ENCODE data around the gene EDIL3.

DNA sequence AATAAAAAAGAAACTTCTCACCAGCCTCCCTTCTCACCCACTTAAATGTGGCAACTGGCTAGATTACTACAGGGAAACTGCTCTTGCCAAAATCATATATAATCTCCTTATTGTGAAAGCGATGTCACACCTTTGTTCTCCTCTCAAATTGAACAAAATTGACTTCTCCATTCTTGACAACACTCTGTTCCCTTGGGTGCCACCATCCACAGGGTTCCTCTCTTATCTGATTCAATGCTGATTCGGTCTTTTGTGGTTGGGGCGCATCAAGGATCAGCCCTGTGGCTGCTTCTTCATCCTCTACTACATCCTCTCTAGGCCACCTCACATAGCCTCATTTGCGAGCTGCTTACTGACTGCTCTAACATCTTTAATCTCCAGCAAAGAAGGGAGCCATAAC, 86.1 kb downstream of the EDIL3 start:
- TF ChIP-seq, protein P1, sequence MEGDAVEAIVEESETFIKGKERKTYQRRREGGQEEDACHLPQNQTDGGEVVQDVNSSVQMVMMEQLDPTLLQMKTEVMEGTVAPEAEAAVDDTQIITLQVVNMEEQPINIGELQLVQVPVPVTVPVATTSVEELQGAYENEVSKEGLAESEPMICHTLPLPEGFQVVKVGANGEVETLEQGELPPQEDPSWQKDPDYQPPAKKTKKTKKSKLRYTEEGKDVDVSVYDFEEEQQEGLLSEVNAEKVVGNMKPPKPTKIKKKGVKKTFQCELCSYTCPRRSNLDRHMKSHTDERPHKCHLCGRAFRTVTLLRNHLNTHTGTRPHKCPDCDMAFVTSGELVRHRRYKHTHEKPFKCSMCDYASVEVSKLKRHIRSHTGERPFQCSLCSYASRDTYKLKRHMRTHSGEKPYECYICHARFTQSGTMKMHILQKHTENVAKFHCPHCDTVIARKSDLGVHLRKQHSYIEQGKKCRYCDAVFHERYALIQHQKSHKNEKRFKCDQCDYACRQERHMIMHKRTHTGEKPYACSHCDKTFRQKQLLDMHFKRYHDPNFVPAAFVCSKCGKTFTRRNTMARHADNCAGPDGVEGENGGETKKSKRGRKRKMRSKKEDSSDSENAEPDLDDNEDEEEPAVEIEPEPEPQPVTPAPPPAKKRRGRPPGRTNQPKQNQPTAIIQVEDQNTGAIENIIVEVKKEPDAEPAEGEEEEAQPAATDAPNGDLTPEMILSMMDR (IDR thresholded peaks at IDR 0.05; ENCODE audit: low read length): no peak
- no peak for TF ChIP-seq EZH2 (optimal IDR thresholded peaks at IDR 0.05; ENCODE audit: low read depth, low read length)
- no peak for TF ChIP-seq EZH2phosphoT487 (IDR thresholded peaks at IDR 0.05; ENCODE audit: low read length)
